Right hindlimb (tissue), 1 donor: ENCODE measurements around the gene GUK1.

Source experiments
- DNase-seq: peaks from one replicate; pipeline ENCODE4 v3.0.0-alpha.2; 2018

The GUK1 gene

DNA sequence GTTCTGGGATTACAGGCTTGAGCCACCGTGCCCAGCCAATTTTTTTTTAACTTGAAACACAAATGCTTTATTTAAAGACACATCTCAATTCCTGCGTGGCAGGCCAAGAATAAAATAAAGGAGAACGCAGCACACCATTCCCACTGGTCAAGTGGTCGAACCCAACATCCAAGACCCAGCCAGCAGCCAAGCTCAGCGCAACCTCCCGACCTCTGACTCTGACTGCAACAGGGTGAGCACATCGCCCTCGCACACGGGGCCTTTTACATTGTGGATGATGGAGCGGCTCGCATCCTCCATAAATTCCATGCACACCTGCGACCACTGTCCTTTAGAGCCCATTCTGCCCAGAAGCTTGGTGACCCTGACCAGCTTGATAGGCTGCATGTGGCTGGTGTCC lies 5.5 kb upstream of the GUK1 start:
- DNase-seq = no peak

DNA sequence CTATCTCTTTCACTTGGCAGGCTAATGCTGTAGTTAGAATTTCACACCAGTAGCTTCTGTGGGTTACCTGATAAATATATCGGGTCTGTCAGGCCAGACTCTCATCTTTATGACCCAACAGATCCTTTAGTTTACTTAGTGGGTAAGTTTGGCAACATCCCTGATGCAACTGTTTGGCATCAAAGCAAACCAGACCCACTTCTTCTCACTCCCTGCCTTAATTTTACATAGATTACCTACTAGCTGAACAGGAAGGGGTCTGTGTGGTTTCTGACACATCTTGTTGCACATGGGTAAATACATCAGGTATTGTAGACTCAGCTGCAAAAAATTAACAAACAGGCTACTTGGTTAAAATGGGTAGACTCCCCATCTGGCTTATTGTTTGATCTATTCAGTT lies 3.2 kb upstream of the GUK1 start:
- DNase-seq = no peak

GRCh38 chr1:228139406-228139930 lies 611 bp upstream of the GUK1 start:
- DNase-seq = no peak

DNA sequence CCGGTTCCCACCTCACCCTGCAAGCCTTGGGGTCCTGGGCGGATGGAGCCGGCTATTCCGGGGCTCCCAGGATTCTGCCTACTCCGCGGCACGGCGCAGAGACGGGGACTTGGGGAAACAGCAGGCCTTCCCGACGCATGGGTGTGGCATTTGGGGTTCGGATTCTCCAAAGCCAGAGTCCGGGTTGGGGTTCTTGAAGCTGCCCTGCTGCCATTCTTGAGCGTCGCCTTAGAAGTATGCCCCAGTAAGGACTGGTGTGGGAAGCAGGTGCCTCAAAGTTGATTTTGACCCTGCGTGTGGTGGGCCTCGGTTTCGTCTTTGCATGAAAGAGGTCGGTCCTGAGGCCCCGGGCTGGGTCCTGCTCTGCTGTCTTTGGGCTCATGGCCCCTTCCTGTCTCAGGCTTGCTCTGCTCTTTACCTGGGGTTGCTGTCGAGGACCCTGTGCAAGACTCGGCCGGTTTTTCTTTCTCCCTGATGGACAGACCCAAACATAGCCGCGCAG lies 696 bp downstream of the GUK1 start:
- no peak for DNase-seq

GRCh38 chr1:228141226-228142044 lies 1.4 kb downstream of the GUK1 start:
- peak; percentile 61 for DNase-seq

DNA sequence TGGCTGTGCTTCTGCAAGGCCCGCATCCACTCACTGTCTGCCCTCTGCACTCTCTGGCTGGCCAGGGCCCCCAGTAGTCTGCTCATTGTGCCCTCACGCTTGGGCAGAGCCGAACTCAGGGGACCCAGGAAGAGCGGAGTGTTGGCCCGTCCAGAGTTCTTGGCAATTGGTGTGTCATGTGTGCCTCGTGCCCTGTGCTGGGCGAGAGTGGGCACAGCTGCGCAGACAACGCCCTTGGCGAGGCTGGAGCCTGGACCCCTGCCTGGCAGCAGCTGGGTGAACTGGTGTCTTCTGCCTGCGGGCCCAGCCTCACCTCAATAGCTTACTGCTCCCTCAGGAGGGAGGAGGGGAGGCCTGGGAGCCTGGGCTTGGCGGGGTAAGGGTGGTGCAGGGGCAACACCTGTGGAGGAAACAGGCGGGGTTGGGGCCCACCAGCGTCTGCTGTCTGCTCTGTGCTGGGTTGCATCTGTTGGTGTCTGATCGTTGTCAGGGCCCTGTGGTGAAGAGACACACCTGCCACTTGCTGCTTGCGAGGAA lies 2.1 kb downstream of the GUK1 start:
- peak; percentile 53 for DNase-seq

DNA sequence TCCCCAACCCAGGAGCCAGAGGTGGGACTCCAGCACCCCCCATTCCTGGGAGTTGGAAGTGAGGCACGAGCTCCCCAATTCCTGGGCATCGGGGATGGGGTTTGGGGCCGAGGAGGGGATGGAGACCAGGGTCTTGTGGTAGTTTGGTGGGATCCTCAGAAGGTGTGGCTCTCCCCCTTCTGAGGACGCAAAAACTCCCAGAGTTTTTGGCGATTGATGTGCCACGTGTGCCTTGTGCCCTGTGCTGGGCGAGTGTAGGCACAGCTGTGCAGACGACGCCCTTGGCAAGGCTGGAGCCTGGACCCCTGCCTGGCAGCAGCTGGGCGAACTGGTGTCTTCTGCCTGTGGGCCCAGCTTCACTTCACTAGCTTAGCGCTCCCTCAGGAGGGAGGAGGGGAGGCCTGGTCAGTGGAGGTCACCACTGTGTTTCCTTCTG lies 2.6 kb downstream of the GUK1 start:
- DNase-seq = peak; percentile 65

- DNase-seq = no peak
Measured at GRCh38 chr1:228143480-228144192, 3.6 kb downstream of the GUK1 start.

DNA sequence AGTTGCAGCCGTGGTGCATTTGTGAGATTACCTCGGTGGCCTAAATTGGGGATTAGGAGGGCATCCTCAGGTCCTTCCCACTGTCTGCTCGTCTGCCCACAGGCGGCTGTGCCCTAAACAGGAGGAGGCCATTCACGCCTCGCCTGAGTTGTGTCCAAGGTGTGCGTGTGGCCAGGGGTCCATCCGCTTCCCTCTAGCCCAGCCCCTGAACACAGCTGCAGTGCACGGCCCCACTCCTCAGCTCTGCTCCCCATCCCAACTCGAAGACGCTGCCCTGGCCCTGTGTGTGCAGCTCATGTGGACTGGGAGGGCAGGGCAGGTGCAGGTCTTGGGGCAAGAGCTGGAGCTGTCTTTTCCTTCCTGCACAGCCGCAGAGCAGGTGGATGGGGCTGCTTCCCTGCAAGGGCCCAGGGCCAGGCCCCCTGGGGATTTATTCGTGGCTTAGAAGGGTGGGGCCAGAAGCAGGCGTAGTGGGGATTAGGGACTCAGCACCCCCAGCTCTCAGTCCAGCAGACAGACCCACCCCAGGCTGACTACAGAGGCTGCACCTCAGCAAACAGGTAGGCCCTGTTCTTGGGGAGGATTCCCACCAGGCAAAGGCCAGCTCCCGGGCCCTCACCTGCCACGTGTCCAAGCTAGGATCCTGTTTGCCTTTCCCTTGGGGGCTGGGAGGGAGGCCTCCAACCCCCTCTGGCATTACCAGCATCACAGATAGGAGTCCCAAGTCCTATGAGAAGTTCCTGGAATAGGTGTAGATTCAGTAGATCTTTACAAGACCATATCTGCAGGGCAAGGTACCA lies 4.3 kb downstream of the GUK1 start:
- no peak for DNase-seq

GRCh38 chr1:228144993-228145343 lies 4.9 kb downstream of the GUK1 start:
- DNase-seq = peak; percentile 24

DNA sequence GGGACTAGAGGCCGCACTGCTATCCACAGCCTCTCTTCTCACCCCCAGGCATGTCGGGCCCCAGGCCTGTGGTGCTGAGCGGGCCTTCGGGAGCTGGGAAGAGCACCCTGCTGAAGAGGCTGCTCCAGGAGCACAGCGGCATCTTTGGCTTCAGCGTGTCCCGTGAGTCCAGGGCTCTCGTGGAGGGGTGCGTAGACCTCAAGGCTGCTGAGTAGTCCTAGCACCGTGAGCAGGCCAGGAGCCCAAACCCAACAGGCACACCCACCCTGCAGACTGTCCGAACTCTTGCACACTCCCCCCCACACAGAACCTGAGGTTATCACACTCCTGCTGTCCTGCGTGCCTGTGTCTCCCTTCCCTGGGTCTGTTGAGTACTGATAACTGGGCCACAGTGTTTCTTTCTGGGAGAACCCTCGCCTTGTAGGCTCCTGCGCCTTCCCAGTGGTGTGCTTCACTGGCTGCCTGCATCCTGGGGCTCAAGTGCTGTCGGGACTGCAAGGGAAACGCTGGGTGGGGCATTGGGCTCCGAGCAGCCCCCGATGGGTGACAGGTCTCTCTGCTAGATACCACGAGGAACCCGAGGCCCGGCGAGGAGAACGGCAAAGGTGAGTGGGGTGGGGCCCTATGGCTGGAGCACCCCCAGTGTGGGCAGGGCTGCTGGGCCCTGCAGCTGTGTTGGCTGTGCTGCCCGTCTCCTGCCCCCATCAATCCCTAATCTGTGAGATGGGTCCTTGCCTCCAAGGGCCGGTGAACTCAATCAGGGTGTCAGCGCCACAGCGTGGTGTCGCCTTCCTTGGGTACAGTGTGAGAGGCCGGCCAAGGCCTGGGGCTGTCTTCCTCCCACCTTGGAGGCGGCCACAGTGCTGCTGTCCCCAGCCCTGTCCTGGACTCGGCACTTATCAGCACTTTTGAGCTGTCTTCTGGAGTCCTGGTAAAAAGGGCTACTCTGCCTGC lies 5.7 kb downstream of the GUK1 start:
- DNase-seq = no peak

DNA sequence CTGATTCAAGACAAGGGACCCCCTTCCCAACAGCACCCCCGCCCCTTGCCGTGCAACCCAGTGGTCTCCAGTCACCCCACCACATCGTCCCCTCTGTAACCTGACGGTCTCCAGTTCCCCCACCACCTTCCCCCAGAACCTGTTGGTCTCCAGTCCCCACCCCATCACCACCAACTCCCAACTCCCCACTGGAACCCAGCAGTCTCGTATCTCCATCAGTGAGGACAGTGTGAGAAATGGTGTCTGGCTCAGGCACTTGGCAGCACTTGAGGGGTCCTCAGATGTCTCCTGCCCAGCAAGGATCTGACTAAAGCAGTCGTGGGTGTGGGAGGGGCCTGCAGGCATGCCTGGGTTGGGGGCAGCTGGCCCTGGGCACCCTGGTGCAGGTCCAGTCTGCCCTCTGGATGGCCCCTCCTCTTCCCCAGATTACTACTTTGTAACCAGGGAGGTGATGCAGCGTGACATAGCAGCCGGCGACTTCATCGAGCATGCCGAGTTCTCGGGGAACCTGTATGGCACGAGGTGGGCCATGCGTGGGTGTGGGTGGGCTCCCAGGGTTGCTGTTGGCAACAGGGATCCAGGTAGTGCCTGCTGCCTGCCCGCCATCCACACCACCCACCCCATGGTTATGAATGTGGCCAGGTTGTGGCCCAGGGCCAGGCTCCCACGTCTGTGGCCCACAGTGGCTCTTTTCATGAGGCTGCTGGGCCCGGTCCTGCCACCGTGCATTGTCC lies 6.5 kb downstream of the GUK1 start:
- DNase-seq = no peak

DNA sequence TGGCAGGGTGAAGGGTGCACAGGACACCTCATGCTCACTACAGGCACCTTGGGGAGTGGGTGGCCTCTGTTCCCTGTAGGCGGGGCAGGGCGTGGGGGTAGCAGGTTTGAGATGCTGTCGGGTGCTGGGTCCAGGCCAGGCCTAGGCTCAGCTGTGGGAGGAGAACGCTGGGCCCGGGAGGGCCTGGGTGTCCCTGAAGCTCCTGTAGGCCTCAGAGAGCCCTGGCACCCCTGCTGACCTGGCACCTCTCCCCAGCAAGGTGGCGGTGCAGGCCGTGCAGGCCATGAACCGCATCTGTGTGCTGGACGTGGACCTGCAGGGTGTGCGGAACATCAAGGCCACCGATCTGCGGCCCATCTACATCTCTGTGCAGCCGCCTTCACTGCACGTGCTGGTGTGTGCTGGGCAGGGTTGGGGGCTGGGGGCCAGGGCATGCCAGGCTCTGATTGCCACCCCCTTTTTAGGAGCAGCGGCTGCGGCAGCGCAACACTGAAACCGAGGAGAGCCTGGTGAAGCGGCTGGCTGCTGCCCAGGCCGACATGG lies 7.1 kb downstream of the GUK1 start:
- DNase-seq = peak; percentile 21

DNA sequence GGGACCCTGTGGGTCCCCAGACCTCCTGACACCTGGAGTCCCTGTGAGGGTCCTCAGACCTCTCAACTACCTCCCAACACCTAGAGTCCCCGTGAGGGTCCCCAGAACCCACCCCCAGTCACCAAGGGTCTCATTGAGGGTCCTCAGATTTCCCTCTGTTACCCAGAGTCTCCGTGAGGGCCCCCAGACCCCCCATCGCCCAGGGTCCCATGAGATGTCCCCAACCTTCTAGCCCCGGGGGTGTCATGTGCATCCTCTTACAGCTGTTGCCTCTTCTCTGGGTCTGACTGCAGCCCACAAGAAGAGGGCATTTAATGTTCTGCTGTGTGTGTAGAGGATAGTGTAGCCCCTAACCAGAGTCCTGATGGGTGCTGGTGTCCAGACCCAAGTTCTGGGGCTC lies 7.7 kb downstream of the GUK1 start:
- no peak for DNase-seq

GRCh38 chr1:228148196-228148861 lies 8.2 kb downstream of the GUK1 start:
- peak; percentile 30 for DNase-seq

GRCh38 chr1:228148935-228149405 lies 8.9 kb downstream of the GUK1 start:
- DNase-seq = no peak

- DNase-seq = peak; percentile 64
Measured at GRCh38 chr1:228149406-228150119, 9.5 kb downstream of the GUK1 start, which contains the start of gene GJC2. Gene GJC2 (plus strand): TSS chr1:228149930. CDS start chr1:228157759, 7,829 bp downstream.

DNA sequence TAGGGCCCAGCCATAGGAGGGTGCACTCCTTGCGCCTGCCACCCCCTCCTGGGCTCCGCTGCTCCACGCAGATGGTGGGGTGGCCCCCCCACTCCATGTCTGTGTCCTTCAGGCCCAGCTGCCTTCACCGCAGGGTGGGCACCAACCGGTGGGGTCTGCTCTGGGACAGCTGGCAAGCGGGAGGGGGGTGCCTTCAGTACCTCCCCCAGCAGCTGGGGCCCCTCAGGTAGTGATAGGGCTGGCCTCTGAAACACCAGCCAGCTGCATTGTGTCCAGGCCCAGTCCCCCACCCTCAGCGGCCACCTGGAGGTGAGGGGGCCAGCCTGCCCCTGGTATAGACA lies 10.0 kb downstream of the GUK1 start:
- peak; percentile 43 for DNase-seq
